COLO668 (cell line): ENCODE results near the gene SH2D3C.

Experiments
- DNase-seq: peaks from one replicate; lab custom pipeline; 2025; ENCODE audit not compliant: unreplicated experiment; lab: John Stamatoyannopoulos, UW

The SH2D3C gene

GRCh38 chr9:127744398-127745110, 33.9 kb downstream of the SH2D3C start:
- DNase-seq, result no peak

- peak; percentile 87 for DNase-seq
These were observed 35.9 kb downstream of the SH2D3C start for GRCh38 chr9:127742435-127743088.

- DNase-seq, result peak; percentile 74
These were observed 36.5 kb downstream of the SH2D3C start for GRCh38 chr9:127741831-127742434.

GRCh38 chr9:127739614-127740330, 38.7 kb downstream of the SH2D3C start:
- no peak for DNase-seq

GRCh38 chr9:127738666-127739065, 39.8 kb downstream of the SH2D3C start:
- no peak for DNase-seq

GRCh38 chr9:127735530-127736185, 42.8 kb downstream of the SH2D3C start:
- no peak for DNase-seq

GRCh38 chr9:127734747-127735529, 43.5 kb downstream of the SH2D3C start, which contains the start of gene TOR2A:
TOR2A (minus strand) TSS chr9:127735294; CDS start chr9:127735270, 24 bp downstream.
- peak; percentile 98 for DNase-seq

GRCh38 chr9:127734247-127734746, 44.2 kb downstream of the SH2D3C start:
- no peak for DNase-seq

- no peak for DNase-seq
These were observed 44.9 kb downstream of the SH2D3C start for GRCh38 chr9:127733614-127734013.

- DNase-seq, result no peak
These were observed 46.0 kb downstream of the SH2D3C start for GRCh38 chr9:127732444-127732843.

- DNase-seq, result no peak
These were observed 46.5 kb downstream of the SH2D3C start for GRCh38 chr9:127731938-127732337.

- no peak for DNase-seq
These were observed 47.6 kb downstream of the SH2D3C start for GRCh38 chr9:127730799-127731410.

- DNase-seq, result no peak
These were observed 48.2 kb downstream of the SH2D3C start for GRCh38 chr9:127730262-127730661.

GRCh38 chr9:127729522-127730256, 48.8 kb downstream of the SH2D3C start:
- DNase-seq, result no peak

- no peak for DNase-seq
These were observed 49.7 kb downstream of the SH2D3C start for GRCh38 chr9:127728808-127729207.

GRCh38 chr9:127726871-127727270, 51.6 kb downstream of the SH2D3C start:
- peak; percentile 33 for DNase-seq

GRCh38 chr9:127724012-127724411, 54.5 kb downstream of the SH2D3C start:
- DNase-seq, result peak; percentile 42

GRCh38 chr9:127723444-127723843, 55.0 kb downstream of the SH2D3C start:
- peak; percentile 31 for DNase-seq

GRCh38 chr9:127723013-127723412, 55.5 kb downstream of the SH2D3C start:
- DNase-seq, result no peak
